ENCODE data around the gene CHGA.

- TF ChIP-seq PHF8 (IDR thresholded peaks at IDR 0.05; ENCODE audit: borderline replicate concordance, low read depth) = no peak
- no peak for TF ChIP-seq CTCF (IDR thresholded peaks at IDR 0.05)
- TF ChIP-seq BHLHE40 (IDR thresholded peaks at IDR 0.05; ENCODE audit: low read depth, low read length) = no peak
- TF ChIP-seq RAD21 (conservative IDR thresholded peaks at IDR 0.05 in 1 of 2, IDR thresholded peaks at IDR 0.05 in 1 of 2) = no peak
- no peak for TF ChIP-seq TFCP2L1 (CRISPR knock-in tag; IDR thresholded peaks at IDR 0.05)
- TF ChIP-seq CEBPB (IDR thresholded peaks at IDR 0.05) = no peak
- no peak for TF ChIP-seq PBX3 (IDR thresholded peaks at IDR 0.05)
- no peak for TF ChIP-seq MYC (IDR thresholded peaks at IDR 0.05; ENCODE audit: borderline replicate concordance, low read length)
- TF ChIP-seq ESRRA (IDR thresholded peaks at IDR 0.05; ENCODE audit: borderline replicate concordance, low read length) = no peak
- TF ChIP-seq RFX5 (IDR thresholded peaks at IDR 0.05) = no peak
- TF ChIP-seq NFE2L2 (conservative IDR thresholded peaks at IDR 0.05; ENCODE audit: low read length) = no peak
- TF ChIP-seq POLR2A (IDR thresholded peaks at IDR 0.05; ENCODE audit: low read length) = no peak
- no peak for TF ChIP-seq BCL3 (IDR thresholded peaks at IDR 0.05)
These were observed 24.9 kb upstream of the CHGA start for GRCh38 chr14:92897922-92898565.
